ENCODE measurements around the gene HSPA12A.

DNA sequence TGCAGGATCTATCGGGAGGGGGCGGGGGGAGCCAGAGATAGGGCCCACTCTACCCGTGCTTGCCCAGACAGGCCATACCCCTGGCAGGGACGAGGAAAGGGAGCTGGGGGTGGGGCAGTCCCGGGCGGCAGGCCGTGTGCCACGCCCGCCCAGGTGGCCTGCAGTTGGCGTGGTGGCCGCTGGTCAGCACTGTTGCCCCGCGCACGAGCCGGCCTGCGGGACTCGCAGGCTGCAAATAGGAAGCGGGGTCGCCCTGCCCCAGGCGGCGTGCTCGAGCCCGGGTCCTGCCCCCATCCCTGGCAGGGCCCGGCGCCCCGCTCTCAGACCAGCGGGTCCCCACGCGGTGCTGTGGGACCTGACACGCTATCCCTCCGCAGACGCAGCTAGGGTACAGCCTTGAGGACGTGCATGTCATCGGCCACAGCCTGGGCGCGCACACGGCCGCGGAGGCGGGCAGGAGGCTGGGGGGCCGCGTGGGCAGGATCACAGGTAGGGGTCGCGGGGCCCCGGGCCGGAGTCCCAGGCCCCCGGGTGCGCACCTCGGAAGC lies 114.9 kb downstream of the HSPA12A start:
- TF ChIP-seq RAD21 (IDR thresholded peaks at IDR 0.05; ENCODE audit: low read depth) (peak; percentile 67), YY1 (IDR thresholded peaks at IDR 0.05; ENCODE audit: low read depth) (no peak), CEBPB (IDR thresholded peaks at IDR 0.05) (no peak)
- TF ChIP-seq, protein P1, sequence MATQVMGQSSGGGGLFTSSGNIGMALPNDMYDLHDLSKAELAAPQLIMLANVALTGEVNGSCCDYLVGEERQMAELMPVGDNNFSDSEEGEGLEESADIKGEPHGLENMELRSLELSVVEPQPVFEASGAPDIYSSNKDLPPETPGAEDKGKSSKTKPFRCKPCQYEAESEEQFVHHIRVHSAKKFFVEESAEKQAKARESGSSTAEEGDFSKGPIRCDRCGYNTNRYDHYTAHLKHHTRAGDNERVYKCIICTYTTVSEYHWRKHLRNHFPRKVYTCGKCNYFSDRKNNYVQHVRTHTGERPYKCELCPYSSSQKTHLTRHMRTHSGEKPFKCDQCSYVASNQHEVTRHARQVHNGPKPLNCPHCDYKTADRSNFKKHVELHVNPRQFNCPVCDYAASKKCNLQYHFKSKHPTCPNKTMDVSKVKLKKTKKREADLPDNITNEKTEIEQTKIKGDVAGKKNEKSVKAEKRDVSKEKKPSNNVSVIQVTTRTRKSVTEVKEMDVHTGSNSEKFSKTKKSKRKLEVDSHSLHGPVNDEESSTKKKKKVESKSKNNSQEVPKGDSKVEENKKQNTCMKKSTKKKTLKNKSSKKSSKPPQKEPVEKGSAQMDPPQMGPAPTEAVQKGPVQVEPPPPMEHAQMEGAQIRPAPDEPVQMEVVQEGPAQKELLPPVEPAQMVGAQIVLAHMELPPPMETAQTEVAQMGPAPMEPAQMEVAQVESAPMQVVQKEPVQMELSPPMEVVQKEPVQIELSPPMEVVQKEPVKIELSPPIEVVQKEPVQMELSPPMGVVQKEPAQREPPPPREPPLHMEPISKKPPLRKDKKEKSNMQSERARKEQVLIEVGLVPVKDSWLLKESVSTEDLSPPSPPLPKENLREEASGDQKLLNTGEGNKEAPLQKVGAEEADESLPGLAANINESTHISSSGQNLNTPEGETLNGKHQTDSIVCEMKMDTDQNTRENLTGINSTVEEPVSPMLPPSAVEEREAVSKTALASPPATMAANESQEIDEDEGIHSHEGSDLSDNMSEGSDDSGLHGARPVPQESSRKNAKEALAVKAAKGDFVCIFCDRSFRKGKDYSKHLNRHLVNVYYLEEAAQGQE (IDR thresholded peaks at IDR 0.05; ENCODE audit: low read depth) = no peak
- TF ChIP-seq, protein P2, sequence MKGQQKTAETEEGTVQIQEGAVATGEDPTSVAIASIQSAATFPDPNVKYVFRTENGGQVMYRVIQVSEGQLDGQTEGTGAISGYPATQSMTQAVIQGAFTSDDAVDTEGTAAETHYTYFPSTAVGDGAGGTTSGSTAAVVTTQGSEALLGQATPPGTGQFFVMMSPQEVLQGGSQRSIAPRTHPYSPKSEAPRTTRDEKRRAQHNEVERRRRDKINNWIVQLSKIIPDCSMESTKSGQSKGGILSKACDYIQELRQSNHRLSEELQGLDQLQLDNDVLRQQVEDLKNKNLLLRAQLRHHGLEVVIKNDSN (IDR thresholded peaks at IDR 0.05) = no peak
